Measurements from ENCODE around the gene ZC3HAV1L. TPM values are rescaled to one million over a fixed set of nuclear protein-coding genes. Genes with fewer than 3 reads are reported as not detected.

Gene ZC3HAV1L
- total and polyA plus RNA-seq, 3 donors from 2014 or later, result 2.5 to 22.6 (median 22.4) TPM

- TF ChIP-seq, protein P1, sequence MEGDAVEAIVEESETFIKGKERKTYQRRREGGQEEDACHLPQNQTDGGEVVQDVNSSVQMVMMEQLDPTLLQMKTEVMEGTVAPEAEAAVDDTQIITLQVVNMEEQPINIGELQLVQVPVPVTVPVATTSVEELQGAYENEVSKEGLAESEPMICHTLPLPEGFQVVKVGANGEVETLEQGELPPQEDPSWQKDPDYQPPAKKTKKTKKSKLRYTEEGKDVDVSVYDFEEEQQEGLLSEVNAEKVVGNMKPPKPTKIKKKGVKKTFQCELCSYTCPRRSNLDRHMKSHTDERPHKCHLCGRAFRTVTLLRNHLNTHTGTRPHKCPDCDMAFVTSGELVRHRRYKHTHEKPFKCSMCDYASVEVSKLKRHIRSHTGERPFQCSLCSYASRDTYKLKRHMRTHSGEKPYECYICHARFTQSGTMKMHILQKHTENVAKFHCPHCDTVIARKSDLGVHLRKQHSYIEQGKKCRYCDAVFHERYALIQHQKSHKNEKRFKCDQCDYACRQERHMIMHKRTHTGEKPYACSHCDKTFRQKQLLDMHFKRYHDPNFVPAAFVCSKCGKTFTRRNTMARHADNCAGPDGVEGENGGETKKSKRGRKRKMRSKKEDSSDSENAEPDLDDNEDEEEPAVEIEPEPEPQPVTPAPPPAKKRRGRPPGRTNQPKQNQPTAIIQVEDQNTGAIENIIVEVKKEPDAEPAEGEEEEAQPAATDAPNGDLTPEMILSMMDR (IDR thresholded peaks at IDR 0.05), result no peak
- TF ChIP-seq POLR2A (IDR thresholded peaks at IDR 0.05), result no peak
- Histone ChIP-seq H3K36me3 (ENCODE audit: low read depth, missing control alignments) (no peaks in the 10 kb centered on the region), H3K9me3 (no peaks in the 10 kb centered on the region), H3K27me3 (no peaks in the 10 kb centered on the region), H3K4me1 (no peaks in the 10 kb centered on the region), H3K4me3 (no peak overlapping the region), H3K27ac (no peak overlapping the region)
- intact Hi-C loops (cut with DNase I; ENCODE audit: low total_unique reads), result no loop called here
- no peak for DNase-seq
Measured at GRCh38 chr7:139004321-139005090, 31.3 kb downstream of the ZC3HAV1L start.

DNA sequence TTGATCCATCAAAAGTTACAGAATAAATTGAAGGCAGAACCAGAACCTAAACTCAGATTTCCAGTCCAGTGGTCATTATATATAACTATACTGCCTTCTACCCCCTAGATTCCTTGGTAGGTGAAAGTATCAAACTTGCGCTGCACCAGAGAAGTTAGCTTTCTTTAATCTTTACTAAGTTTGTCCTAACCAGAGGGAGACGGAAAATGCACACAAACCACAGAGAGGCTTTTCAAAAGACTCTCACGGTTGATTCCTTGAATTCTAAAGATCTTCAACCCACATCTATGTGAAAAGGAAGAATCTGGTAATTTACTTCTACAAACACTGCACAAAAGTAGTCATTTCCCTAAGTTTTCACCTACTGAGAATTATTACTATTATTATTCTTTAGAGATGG lies 36.4 kb downstream of the ZC3HAV1L start:
- 85 to 92% methylated on average over 3 of the region's 3 CpGs for WGBS, 2 donors
- intact Hi-C loops (cut with DNase I; ENCODE audit: low total_unique reads), result no loop called here
- no peaks in the 10 kb centered on the region for H3K27me3 ChIP-seq

GRCh38 chr7:138992052-138992531 lies 43.8 kb downstream of the ZC3HAV1L start:
- DNase-seq, result no peak
- no peak overlapping the region for H3K27ac ChIP-seq
- H3K4me1 ChIP-seq, result no peaks in the 10 kb centered on the region
- no peaks in the 10 kb centered on the region for H3K9me3 ChIP-seq
- H3K4me3 ChIP-seq, result no peak overlapping the region
- TF ChIP-seq, protein P1 (IDR thresholded peaks at IDR 0.05), result no peak
- no peak for TF ChIP-seq POLR2A (IDR thresholded peaks at IDR 0.05)
- WGBS, 2 donors, result 82 to 86% methylated on average over 8 of the region's 8 CpGs
- H3K36me3 ChIP-seq (ENCODE audit: low read depth, missing control alignments), result no peaks in the 10 kb centered on the region
- intact Hi-C loops (cut with DNase I; ENCODE audit: low total_unique reads), result no loop called here
- no peaks in the 10 kb centered on the region for H3K27me3 ChIP-seq

More for the DNA sequence above, 36.4 kb downstream of the ZC3HAV1L start:
- no peaks in the 10 kb centered on the region for H3K36me3 ChIP-seq (ENCODE audit: low read depth, missing control alignments)
- H3K4me3 ChIP-seq, result no peak overlapping the region
- H3K27ac ChIP-seq, result no peak overlapping the region
- H3K4me1 ChIP-seq, result no peaks in the 10 kb centered on the region
- no peak for TF ChIP-seq POLR2A (IDR thresholded peaks at IDR 0.05)
- no peaks in the 10 kb centered on the region for H3K9me3 ChIP-seq
- DNase-seq, result no peak

DNA sequence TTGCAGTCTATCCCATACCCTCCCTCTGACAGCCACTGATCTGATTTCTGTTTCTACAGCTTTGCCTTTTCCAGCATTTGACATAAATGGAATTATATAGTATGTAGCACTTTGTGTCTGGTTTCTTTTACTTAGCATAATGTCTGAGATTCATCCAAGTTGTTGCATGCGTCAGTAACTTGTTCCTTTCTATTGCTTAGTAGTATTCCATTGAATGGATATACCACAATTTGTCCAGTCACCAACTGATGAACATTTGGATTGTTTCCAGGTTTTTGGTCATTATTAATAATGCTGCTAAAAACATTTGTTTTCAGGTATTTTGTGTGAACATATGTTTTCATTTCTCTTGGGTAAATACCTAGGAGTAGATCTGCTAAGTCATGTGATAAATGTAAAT lies 48.2 kb downstream of the ZC3HAV1L start:
- intact Hi-C loops (cut with DNase I; ENCODE audit: low total_unique reads), result loop anchor here (10.0 kb wide), 1 partner anchor 103 kb away; no protein-coding TSS in a partner anchor
- Histone ChIP-seq H3K9me3 (no peaks in the 10 kb centered on the region), H3K4me3 (no peak overlapping the region), H3K4me1 (no peaks in the 10 kb centered on the region), H3K27ac (no peak overlapping the region), H3K36me3 (ENCODE audit: low read depth, missing control alignments) (no peaks in the 10 kb centered on the region), H3K27me3 (no peaks in the 10 kb centered on the region)
- no peak for DNase-seq
- 88 to 95% methylated on average over 1 of the region's 1 CpG for WGBS, 2 donors
- no peak for TF ChIP-seq POLR2A (IDR thresholded peaks at IDR 0.05)
- TF ChIP-seq, protein P1 (IDR thresholded peaks at IDR 0.05), result no peak

DNA sequence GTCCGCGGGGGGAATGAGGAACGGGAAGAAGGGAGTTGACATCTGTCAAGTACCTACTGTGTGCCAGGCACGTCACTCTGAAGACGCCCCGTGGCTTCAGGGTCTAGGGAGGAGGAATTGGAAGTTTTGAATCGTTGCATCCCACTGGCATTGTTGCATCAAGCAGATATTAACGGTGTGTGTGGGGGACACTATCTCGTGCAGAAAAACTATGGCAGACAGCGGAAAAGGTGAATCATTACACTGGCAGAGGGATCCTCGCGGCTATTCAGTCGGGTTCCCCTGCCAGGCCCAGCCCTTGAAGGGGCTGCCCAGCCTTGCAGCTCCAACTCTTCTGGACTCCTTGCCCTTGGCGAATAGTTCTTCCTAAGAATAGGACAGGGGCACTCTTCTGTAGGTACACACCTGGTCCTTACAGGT lies 53.6 kb downstream of the ZC3HAV1L start:
- Histone ChIP-seq H3K36me3 (ENCODE audit: low read depth, missing control alignments) (no peaks in the 10 kb centered on the region), H3K27ac (no peak overlapping the region), H3K4me3 (peak overlapping the region; percentile 56 to 60), H3K9me3 (no peaks in the 10 kb centered on the region), H3K4me1 (no peaks in the 10 kb centered on the region), H3K27me3 (no peaks in the 10 kb centered on the region)
- no peak for TF ChIP-seq POLR2A (IDR thresholded peaks at IDR 0.05)
- TF ChIP-seq, protein P1 (IDR thresholded peaks at IDR 0.05), result no peak
- 27 to 30% methylated on average over 14 of the region's 14 CpGs for WGBS, 2 donors
- intact Hi-C loops (cut with DNase I; ENCODE audit: low total_unique reads), result loop anchor here (10.0 kb wide), 1 partner anchor 97 kb away; no protein-coding TSS in a partner anchor
- no peak for DNase-seq

Data from testis (tissue), 3 donors.